OCI-LY1 (cell line): Measurements from ENCODE around the gene DIP2C.

Experiments used
- CTCF ChIP-seq: fragments of 200-600 bp; sonication (generic), shearing (Covaris generic); IDR thresholded peaks from 2 replicates; pipeline ENCODE4 v1.5.1; 2017; ENCODE audit warnings: mild to moderate bottlenecking, antibody characterized with exemption, low read length, moderate library complexity, mixed read lengths
- EZH2 ChIP-seq: fragments of 200-600 bp; sonication (generic), shearing (Covaris generic); IDR thresholded peaks from 2 replicates; pipeline ENCODE4 v1.8.0; 2017; ENCODE audit warnings: borderline replicate concordance, mixed run types, mild to moderate bottlenecking, antibody characterized with exemption, low read length, moderate library complexity, mixed read lengths

- no peak for TF ChIP-seq CTCF
- no peak for TF ChIP-seq EZH2
These were observed 18.4 kb upstream of the DIP2C start for GRCh38 chr10:707861-708260.
